ENCODE data around the gene CASR. TPM values are rescaled to one million over a fixed set of nuclear protein-coding genes. Genes with fewer than 3 reads are reported as not detected.

Gene CASR
- total RNA-seq, 1 donor from 2014 or later: 0.20 TPM

DNA sequence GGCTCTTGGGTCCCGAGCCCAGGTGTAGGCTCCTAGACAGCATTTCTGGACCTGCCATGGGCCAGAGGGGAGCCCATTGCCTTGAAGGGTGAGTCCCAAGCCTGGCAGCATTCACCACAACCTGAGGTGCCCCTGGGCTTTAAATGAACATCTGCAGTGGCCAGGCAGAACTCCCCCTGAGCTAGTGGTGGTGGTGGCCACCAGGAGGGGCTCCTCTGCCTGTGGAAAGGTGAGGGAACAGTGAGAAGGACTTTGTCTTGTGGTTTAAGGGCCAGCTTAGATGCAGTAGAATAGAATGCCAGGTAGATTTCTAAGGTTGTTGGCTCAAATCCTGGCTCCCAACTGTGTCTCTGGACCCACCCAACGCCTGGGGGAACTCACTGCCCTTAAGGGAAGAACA is 55.6 kb downstream of the CASR start:
- no peak for DNase-seq
- H3K4me1 ChIP-seq: no peaks in the 10 kb centered on the region
- intact Hi-C loops (cut with DNase I): no loop called here
- ATAC-seq: no peak
- H3K27ac ChIP-seq: no peak overlapping the region
- H3K36me3 ChIP-seq: no peaks in the 10 kb centered on the region
- TF ChIP-seq, protein P1, sequence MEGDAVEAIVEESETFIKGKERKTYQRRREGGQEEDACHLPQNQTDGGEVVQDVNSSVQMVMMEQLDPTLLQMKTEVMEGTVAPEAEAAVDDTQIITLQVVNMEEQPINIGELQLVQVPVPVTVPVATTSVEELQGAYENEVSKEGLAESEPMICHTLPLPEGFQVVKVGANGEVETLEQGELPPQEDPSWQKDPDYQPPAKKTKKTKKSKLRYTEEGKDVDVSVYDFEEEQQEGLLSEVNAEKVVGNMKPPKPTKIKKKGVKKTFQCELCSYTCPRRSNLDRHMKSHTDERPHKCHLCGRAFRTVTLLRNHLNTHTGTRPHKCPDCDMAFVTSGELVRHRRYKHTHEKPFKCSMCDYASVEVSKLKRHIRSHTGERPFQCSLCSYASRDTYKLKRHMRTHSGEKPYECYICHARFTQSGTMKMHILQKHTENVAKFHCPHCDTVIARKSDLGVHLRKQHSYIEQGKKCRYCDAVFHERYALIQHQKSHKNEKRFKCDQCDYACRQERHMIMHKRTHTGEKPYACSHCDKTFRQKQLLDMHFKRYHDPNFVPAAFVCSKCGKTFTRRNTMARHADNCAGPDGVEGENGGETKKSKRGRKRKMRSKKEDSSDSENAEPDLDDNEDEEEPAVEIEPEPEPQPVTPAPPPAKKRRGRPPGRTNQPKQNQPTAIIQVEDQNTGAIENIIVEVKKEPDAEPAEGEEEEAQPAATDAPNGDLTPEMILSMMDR (IDR thresholded peaks at IDR 0.05): no peak
- H3K9me3 ChIP-seq: no peaks in the 10 kb centered on the region
- H3K4me3 ChIP-seq: no peak overlapping the region
- H3K27me3 ChIP-seq: no peaks in the 10 kb centered on the region

DNA sequence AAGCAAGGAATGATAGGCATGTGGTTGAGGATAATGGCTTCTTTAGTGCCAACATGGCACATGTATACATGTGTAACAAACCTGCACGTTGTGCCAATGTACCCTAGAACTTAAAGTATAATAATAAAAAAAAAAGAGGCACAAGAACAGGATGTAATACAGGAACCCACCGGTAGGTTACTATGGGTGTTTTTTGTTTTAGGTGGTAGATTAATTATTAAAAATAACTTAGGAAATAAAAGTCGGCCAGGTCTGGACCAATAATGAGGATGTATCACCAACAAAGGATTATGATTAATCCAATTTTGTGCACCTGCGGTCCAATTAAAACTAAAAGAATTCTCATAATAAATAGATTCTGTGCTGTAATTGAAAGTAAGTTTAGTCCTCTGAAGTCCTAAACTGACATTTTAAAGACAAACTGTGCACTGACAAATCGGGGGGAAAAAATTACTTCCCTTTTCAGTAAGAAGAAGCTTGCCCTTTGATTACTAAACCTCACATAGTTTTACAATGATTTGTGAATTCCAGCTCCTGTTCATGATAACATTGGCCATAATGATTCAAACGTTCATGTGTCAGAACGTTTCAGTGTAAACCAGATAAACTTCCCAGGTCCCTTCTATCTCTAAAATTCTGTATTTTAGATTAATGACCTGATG is 62.2 kb downstream of the CASR start:
- intact Hi-C loops (cut with DNase I): no loop called here
- peak overlapping the region; percentile 12 for H3K4me3 ChIP-seq
- TF ChIP-seq, protein P1 (IDR thresholded peaks at IDR 0.05): peak; percentile 22
- H3K4me1 ChIP-seq: no peaks in the 10 kb centered on the region
- no peaks in the 10 kb centered on the region for H3K9me3 ChIP-seq
- no peak overlapping the region for H3K27ac ChIP-seq
- DNase-seq (no peak), ATAC-seq (no peak)
- H3K27me3 ChIP-seq: no peaks in the 10 kb centered on the region
- no peaks in the 10 kb centered on the region for H3K36me3 ChIP-seq

GRCh38 chr3:122246199-122246598 is 62.7 kb downstream of the CASR start:
- H3K4me3 ChIP-seq: peak overlapping the region; percentile 12
- no peak for DNase-seq
- intact Hi-C loops (cut with DNase I): no loop called here
- H3K9me3 ChIP-seq: no peaks in the 10 kb centered on the region
- ATAC-seq: no peak
- no peak overlapping the region for H3K27ac ChIP-seq
- no peaks in the 10 kb centered on the region for H3K4me1 ChIP-seq
- H3K27me3 ChIP-seq: no peaks in the 10 kb centered on the region
- H3K36me3 ChIP-seq: no peaks in the 10 kb centered on the region
- TF ChIP-seq, protein P1 (IDR thresholded peaks at IDR 0.05): no peak

DNA sequence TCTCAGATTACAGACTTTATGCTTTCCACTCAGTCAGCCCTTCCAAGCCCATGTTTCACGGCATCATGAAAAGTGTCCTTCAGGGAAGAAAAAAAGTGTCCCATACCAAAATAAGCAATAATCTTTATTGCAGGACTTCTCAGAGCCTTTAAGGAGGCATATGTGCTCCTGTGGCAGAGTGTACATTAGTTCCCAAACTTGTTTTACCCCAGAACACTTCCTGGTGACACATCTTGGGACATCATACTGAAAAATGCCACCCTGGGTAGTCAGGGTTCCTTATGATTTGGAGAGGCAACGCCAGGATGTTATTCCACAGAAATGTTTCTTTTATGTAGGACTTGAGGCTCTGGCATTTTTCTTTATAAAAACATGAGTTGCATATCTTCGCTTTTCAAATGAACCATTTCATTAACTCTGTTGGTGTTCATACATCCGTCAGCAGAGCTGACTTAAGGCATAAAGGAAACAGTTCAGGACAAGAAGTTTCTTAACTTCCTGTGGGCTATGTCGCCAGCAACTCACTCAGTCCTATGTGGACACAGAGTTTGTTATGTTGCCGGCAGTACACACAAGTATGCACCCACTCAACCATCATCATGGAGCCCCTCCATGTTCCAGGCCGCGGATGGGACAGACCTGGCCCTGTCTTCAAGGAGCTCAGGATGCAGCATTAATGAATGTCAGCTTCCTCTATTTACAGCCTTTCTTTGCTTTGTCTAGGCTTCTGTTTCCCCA is 63.8 kb downstream of the CASR start:
- no peaks in the 10 kb centered on the region for H3K27me3 ChIP-seq
- H3K9me3 ChIP-seq: no peaks in the 10 kb centered on the region
- no peak overlapping the region for H3K4me3 ChIP-seq
- intact Hi-C loops (cut with DNase I): no loop called here
- no peaks in the 10 kb centered on the region for H3K4me1 ChIP-seq
- ATAC-seq: peak; percentile 87
- TF ChIP-seq, protein P1 (IDR thresholded peaks at IDR 0.05): no peak
- no peak overlapping the region for H3K27ac ChIP-seq
- no peaks in the 10 kb centered on the region for H3K36me3 ChIP-seq
- no peak for DNase-seq

DNA sequence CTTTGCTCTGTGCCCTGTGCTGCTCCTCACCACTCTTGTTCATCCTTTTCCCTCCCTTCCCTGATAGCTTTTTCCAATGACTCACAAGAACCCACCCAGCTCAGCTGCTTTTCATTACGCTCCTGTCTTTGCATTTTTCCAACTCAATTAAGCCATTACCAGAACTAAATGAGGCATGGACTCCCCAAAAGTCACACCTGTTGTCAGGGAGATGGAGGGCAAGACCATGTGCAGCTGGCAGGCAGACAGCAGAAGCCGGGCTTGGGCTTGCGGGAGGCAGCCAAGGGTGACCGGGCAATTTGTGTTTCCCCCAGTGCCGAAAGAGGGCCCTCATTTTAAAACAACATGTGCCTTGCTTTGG is 64.3 kb downstream of the CASR start:
- DNase-seq (no peak), ATAC-seq (no peak)
- TF ChIP-seq, protein P1 (IDR thresholded peaks at IDR 0.05): no peak
- no peaks in the 10 kb centered on the region for H3K36me3 ChIP-seq
- H3K4me3 ChIP-seq: no peak overlapping the region
- no peaks in the 10 kb centered on the region for H3K9me3 ChIP-seq
- intact Hi-C loops (cut with DNase I): no loop called here
- H3K4me1 ChIP-seq: no peaks in the 10 kb centered on the region
- H3K27ac ChIP-seq: no peak overlapping the region
- H3K27me3 ChIP-seq: no peaks in the 10 kb centered on the region
